ENCODE data around the gene BCO1. TPM values are rescaled to one million over a fixed set of nuclear protein-coding genes. Genes with fewer than 3 reads are reported as not detected.

BCO1 gene, protein sequence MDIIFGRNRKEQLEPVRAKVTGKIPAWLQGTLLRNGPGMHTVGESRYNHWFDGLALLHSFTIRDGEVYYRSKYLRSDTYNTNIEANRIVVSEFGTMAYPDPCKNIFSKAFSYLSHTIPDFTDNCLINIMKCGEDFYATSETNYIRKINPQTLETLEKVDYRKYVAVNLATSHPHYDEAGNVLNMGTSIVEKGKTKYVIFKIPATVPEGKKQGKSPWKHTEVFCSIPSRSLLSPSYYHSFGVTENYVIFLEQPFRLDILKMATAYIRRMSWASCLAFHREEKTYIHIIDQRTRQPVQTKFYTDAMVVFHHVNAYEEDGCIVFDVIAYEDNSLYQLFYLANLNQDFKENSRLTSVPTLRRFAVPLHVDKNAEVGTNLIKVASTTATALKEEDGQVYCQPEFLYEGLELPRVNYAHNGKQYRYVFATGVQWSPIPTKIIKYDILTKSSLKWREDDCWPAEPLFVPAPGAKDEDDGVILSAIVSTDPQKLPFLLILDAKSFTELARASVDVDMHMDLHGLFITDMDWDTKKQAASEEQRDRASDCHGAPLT
- not detected in 2 replicates for total RNA-seq (ENCODE audit: low replicate concordance)

DNA sequence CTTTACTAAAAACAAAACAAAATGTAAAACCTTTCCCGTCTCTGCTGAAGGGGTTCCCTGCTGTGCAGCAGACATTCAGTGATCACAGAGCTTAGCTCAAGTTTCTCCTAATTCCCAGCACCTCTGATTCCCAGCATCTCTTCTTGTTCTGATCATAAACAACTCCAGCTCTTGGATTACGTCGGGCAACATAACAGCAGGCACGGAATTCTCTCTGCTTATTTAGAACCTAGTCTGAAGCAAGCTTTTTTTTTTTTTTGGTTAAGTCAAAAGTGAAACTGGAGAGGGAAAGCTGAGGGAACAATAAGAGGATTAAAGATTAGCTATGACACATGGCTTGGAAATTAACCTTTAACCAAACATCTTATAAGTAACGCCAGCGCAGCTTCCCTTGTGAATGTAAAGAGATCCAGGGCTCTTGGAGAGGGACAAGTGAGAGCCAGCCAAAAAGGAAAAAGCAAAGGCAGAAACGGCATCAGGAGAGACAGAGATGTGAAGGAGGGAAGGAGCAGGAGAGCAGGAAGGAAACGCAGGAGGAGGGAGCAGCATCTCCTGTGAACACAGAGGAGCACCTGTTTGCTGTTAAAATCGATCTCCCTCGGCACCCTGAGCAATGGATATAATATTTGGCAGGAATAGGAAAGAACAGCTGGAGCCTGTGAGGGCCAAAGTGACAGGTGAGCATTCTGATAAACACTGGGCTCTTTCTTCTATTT, at the start of gene BCO1:
Gene BCO1 (plus strand): TSS at position 394 of the 716 bp plus-strand sequence. CDS start 220 bp downstream, at position 614.
- peak; percentile 85 for DNase-seq (ENCODE audit: low read depth)
- H3K4me3 ChIP-seq (ENCODE audit: low read depth, low read length), result peak within 1 kb of the TSS; percentile 56
- TF ChIP-seq, protein P1, sequence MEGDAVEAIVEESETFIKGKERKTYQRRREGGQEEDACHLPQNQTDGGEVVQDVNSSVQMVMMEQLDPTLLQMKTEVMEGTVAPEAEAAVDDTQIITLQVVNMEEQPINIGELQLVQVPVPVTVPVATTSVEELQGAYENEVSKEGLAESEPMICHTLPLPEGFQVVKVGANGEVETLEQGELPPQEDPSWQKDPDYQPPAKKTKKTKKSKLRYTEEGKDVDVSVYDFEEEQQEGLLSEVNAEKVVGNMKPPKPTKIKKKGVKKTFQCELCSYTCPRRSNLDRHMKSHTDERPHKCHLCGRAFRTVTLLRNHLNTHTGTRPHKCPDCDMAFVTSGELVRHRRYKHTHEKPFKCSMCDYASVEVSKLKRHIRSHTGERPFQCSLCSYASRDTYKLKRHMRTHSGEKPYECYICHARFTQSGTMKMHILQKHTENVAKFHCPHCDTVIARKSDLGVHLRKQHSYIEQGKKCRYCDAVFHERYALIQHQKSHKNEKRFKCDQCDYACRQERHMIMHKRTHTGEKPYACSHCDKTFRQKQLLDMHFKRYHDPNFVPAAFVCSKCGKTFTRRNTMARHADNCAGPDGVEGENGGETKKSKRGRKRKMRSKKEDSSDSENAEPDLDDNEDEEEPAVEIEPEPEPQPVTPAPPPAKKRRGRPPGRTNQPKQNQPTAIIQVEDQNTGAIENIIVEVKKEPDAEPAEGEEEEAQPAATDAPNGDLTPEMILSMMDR (IDR thresholded peaks at IDR 0.05; ENCODE audit: insufficient read depth, low read length), result no peak

DNA sequence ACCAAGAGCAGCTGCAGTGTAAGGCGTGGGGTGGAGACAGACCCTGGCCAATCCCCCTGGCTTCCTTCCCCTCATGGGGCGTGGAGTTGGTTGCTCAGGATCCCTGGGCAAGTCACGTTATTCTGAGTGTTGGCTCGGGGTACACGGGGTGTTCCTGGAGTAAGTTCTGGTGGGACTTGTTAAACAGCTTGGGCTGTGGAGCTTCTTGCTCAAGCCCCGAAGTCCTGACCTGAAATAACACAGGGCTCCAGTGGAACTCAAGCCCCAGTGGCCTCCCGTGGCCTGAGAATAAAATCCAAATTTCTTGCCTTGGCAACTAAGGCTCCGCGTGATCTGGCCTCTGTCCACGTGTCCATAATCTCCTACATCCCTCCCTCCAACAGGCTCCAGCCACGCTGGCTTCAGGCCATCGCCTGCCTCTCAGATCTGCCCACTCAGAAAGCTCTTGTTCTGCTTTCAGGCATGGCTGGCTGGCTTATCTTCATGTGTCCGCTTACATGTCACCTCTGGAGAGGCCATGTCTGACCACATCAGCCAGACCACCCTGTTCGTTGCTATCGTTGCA, 49.3 kb upstream of the BCO1 start:
- DNase-seq (ENCODE audit: low read depth), result peak; percentile 96
- H3K4me3 ChIP-seq (ENCODE audit: low read depth, low read length), result no peak overlapping the region
- TF ChIP-seq, protein P1 (IDR thresholded peaks at IDR 0.05; ENCODE audit: insufficient read depth, low read length), result no peak

DNA sequence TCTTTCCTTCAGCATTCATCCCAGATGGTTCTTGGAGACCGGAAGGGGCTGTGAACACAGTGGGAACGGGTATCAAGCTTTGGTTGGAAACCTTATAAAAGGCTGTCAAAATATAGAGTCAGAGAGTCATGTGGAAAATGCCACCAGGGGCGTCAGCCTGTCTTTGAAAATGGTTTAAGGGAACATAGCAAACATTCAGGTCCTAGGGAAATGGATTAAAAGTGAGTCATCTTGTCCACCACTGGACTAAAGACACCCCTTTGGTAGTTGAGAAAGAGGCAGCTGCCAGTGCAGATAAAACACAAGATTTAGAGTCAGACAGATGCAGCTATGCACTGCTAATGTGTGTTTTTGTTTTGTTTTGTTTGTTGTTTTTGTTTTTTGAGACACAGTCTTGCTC, 47.8 kb upstream of the BCO1 start:
- TF ChIP-seq, protein P1 (IDR thresholded peaks at IDR 0.05; ENCODE audit: insufficient read depth, low read length), result no peak
- DNase-seq (ENCODE audit: low read depth), result peak; percentile 51

DNA sequence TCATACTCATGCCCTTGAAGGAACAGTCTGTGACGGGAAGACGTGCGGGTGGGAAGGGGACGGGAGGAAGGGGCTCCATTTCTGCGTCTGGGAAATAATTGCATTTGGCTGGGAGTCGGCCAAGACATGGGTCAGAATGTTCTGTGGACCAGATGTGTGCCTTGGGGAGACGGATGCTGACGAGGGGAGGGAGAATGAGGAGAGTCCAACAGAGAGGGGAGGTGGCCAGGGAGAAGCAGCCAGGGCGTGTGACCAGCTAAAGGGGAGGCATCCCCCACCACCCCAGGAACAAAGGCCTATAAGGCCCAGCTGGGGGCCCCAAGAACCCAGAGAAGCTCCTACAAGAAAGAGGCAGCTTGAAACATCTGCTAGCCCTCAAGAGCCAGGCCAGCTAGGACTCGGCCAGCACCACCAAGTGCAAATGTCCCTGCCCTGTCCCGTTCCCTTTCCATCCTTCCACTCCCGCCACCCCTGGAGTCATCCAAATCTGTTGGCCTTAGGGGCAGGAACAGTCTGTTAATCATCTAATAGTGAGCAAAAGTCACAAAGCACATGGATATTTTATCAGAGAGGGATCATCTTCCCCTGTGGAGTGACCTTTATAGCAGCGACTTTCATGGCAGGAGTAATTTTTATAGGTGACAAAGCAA, 42.5 kb upstream of the BCO1 start:
- H3K4me3 ChIP-seq (ENCODE audit: low read depth, low read length), result no peak overlapping the region
- no peak for DNase-seq (ENCODE audit: low read depth)
- TF ChIP-seq, protein P1 (IDR thresholded peaks at IDR 0.05; ENCODE audit: insufficient read depth, low read length), result no peak

More for the DNA sequence above, 47.8 kb upstream of the BCO1 start:
- no peak overlapping the region for H3K4me3 ChIP-seq (ENCODE audit: low read depth, low read length)

DNA sequence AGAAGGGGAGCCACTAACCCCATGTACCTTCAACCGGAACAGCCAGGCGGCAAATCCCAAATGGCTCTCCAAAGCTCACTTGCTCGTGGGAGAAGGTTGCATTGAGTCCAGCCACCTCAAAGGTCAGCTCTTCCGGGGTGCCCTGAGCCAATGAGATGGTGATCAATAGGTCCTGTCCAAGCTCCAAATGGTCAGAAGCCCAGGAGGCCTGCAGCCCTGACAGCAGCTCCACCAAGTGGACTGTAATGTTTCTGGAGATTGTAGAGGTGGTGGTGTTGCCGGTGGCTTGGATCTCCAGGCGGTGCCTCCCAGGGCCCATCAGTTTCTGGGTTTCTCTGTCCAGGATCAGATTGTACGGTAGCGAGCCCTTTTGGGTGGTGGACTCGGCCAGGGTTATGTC, 39.9 kb upstream of the BCO1 start:
- H3K4me3 ChIP-seq (ENCODE audit: low read depth, low read length), result no peak overlapping the region
- TF ChIP-seq, protein P1 (IDR thresholded peaks at IDR 0.05; ENCODE audit: insufficient read depth, low read length), result peak; percentile 40
- peak; percentile 36 for DNase-seq (ENCODE audit: low read depth)

DNA sequence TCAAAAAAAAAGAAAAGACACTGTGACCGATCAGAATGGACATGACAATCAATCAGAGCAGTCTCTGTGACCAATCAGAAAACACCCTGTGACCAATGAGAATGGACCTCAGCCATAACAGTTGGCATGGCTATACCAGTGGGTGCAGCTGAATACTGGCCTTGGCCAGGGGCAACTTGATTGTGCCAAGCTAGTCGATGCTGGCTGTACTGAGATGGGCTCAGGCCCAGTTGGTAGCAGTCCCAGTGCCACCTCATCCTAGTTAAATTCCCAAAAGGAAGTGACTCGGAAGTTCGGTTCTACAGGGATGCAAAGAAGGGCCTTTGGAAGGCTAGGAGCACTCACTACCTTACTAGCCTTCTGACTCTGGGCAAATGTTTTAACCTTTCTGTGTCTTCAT, 37.2 kb upstream of the BCO1 start:
- peak; percentile 22 for DNase-seq (ENCODE audit: low read depth)
- no peak overlapping the region for H3K4me3 ChIP-seq (ENCODE audit: low read depth, low read length)
- TF ChIP-seq, protein P1 (IDR thresholded peaks at IDR 0.05; ENCODE audit: insufficient read depth, low read length), result no peak
